Neural progenitor cell (in vitro differentiated cells): ENCODE results near the gene PLEKHG5. TPM values are rescaled to one million over a fixed set of nuclear protein-coding genes. Genes with fewer than 3 reads are reported as not detected.

Source experiments
- DNase-seq: peaks from one replicate; pipeline ENCODE4 v3.0.0-alpha.2; 2016; ENCODE audit warnings: low spot score
- H2AFZ ChIP-seq: fragments of 200-600 bp; sonication (generic); replicated peaks from 2 replicates; pipeline ENCODE4 v1.6.1; 2016; ENCODE audit warnings: antibody characterized with exemption
- H3F3A ChIP-seq: fragments of 200-600 bp; sonication (generic); 2 replicates; pipeline ENCODE4 v1.6.1; 2016; ENCODE audit warnings: antibody characterized with exemption, low read depth
- H3K27ac ChIP-seq: fragments of 200-600 bp; sonication (generic); 2 replicates; pipeline ENCODE4 v1.5.1; 2016; ENCODE audit warnings: mild to moderate bottlenecking
- H3K27me3 ChIP-seq: fragments of 200-600 bp; sonication (generic); 2 replicates; pipeline ENCODE4 v1.6.1; 2016; ENCODE audit warnings: mild to moderate bottlenecking, moderate library complexity
- H3K36me3 ChIP-seq: fragments of 200-600 bp; sonication (generic); 2 replicates; pipeline ENCODE4 v1.5.1; 2016
- H3K4me1 ChIP-seq: fragments of 200-600 bp; sonication (generic); 2 replicates; pipeline ENCODE4 v1.6.1; 2016; ENCODE audit warnings: mixed run types
- H3K4me2 ChIP-seq: fragments of 200-600 bp; sonication (generic); 2 replicates; pipeline ENCODE4 v1.6.1; 2016
- H3K4me3 ChIP-seq: fragments of 200-600 bp; sonication (generic); 2 replicates; pipeline ENCODE4 v1.5.1; 2016
- H3K79me2 ChIP-seq: fragments of 200-600 bp; sonication (generic); 2 replicates; pipeline ENCODE4 v1.6.1; 2016; ENCODE audit warnings: low read depth
- H3K9ac ChIP-seq: fragments of 200-600 bp; sonication (generic); 2 replicates; pipeline ENCODE4 v1.6.1; 2016
- H3K9me3 ChIP-seq: fragments of 200-600 bp; sonication (generic); 2 replicates; pipeline ENCODE4 v1.5.1; 2016; ENCODE audit warnings: low read depth
- H4K20me1 ChIP-seq: fragments of 200-600 bp; sonication (generic); 2 replicates; pipeline ENCODE4 v1.6.1; 2016; ENCODE audit warnings: low read depth
- H3K27ac Mint-ChIP-seq: 3 replicates; pipeline ENCODE4 v1.8.0; 2021; ENCODE audit warnings: mixed read lengths
- H3K27me3 Mint-ChIP-seq: 2 replicates; pipeline ENCODE4 v1.8.0; 2022; ENCODE audit warnings: low read depth, mild to moderate bottlenecking, inconsistent platforms, moderate library complexity, mixed read lengths; ENCODE audit not compliant: insufficient read depth
- H3K36me3 Mint-ChIP-seq: 3 replicates; pipeline ENCODE4 v1.8.0; 2021; ENCODE audit warnings: mixed read lengths
- H3K4me1 Mint-ChIP-seq: 3 replicates; pipeline ENCODE4 v1.8.0; 2021; ENCODE audit warnings: mixed read lengths
- H3K4me3 Mint-ChIP-seq: 3 replicates; pipeline ENCODE4 v1.8.0; 2021; ENCODE audit warnings: mild to moderate bottlenecking, moderate library complexity, mixed read lengths
- H3K9me3 Mint-ChIP-seq: 3 replicates; pipeline ENCODE4 v1.8.0; 2020; ENCODE audit warnings: mixed read lengths
- CTCF ChIP-seq: fragments of 200-600 bp; sonication (generic); IDR thresholded peaks from 2 replicates; pipeline ENCODE4 v1.5.1; 2017; ENCODE audit warnings: antibody characterized with exemption, mild to moderate bottlenecking
- EZH2 ChIP-seq: fragments of 200-600 bp; sonication (generic); IDR thresholded peaks from 2 replicates; pipeline ENCODE4 v1.6.1; 2017; ENCODE audit warnings: antibody characterized with exemption, mild to moderate bottlenecking, moderate library complexity
- EZH2phosphoT487 ChIP-seq: fragments of 200-600 bp; sonication (generic); IDR thresholded peaks from 2 replicates; pipeline ENCODE4 v1.6.1; 2017; ENCODE audit warnings: antibody characterized with exemption
- total RNA-seq: library from RNA; depleted of rRNA; stranded (reverse); fragments of >200 nt; gene quantifications from 2 replicates; pipeline ENCODE4 v1.2.3, GENCODE V29; 2015; ENCODE audit warnings: low replicate concordance

The PLEKHG5 gene
- total RNA-seq, 1 donor from 2014 or later: 7.4 TPM

- Histone ChIP-seq H3K4me1 (peaks cover 8% of the 10 kb centered on the region), H3K9me3 (no peaks in the 10 kb centered on the region), H3K4me3 (no peak overlapping the region), H3K27me3 (no peaks in the 10 kb centered on the region), H4K20me1 (no peaks in the 10 kb centered on the region), H3K4me2 (no peak overlapping the region), H3K79me2 (no peaks in the 10 kb centered on the region), H3F3A (no peaks in the 10 kb centered on the region), H3K27ac (no peak overlapping the region), H3K9ac (peak overlapping the region; percentile 37), H2AFZ (no peak overlapping the region), H3K36me3 (no peaks in the 10 kb centered on the region)
- Mint-ChIP-seq H3K36me3 (no peaks in the 10 kb centered on the region), H3K27ac (no peak overlapping the region), H3K4me1 (peaks cover 13% of the 10 kb centered on the region), H3K4me3 (no peak overlapping the region), H3K9me3 (no peaks in the 10 kb centered on the region), H3K27me3 (no peaks in the 10 kb centered on the region)
- TF ChIP-seq EZH2: no peak
- TF ChIP-seq CTCF: no peak
- TF ChIP-seq EZH2phosphoT487: no peak
- DNase-seq: no peak
These were observed 21.4 kb upstream of the PLEKHG5 start for GRCh38 chr1:6512908-6513280.

- Histone ChIP-seq H3K27me3 (no peaks in the 10 kb centered on the region), H3K4me3 (no peak overlapping the region), H4K20me1 (no peaks in the 10 kb centered on the region), H3K36me3 (no peaks in the 10 kb centered on the region), H3K79me2 (no peaks in the 10 kb centered on the region), H3K4me2 (no peak overlapping the region), H3F3A (no peaks in the 10 kb centered on the region), H3K9ac (no peak overlapping the region), H2AFZ (no peak overlapping the region), H3K27ac (no peak overlapping the region), H3K9me3 (no peaks in the 10 kb centered on the region), H3K4me1 (peaks cover 8% of the 10 kb centered on the region)
- Mint-ChIP-seq H3K4me3 (no peak overlapping the region), H3K36me3 (no peaks in the 10 kb centered on the region), H3K27ac (no peak overlapping the region), H3K27me3 (no peaks in the 10 kb centered on the region), H3K9me3 (no peaks in the 10 kb centered on the region), H3K4me1 (peaks cover 10% of the 10 kb centered on the region)
- DNase-seq: no peak
- TF ChIP-seq CTCF: no peak
- TF ChIP-seq EZH2: no peak
- no peak for TF ChIP-seq EZH2phosphoT487
These were observed 20.9 kb upstream of the PLEKHG5 start for GRCh38 chr1:6512245-6512907.

- H2AFZ ChIP-seq: no peak overlapping the region
- no peaks in the 10 kb centered on the region for H3K27me3 ChIP-seq
- H3K4me3 ChIP-seq: no peak overlapping the region
- no peak overlapping the region for H3K4me2 ChIP-seq
- no peaks in the 10 kb centered on the region for H4K20me1 ChIP-seq
- no peak overlapping the region for H3K9ac ChIP-seq
- no peaks in the 10 kb centered on the region for H3K79me2 ChIP-seq
- no peak for DNase-seq
- H3K4me1 Mint-ChIP-seq: peaks cover 14% of the 10 kb centered on the region
- no peak overlapping the region for H3K27ac ChIP-seq
- no peaks in the 10 kb centered on the region for H3K36me3 Mint-ChIP-seq
- no peaks in the 10 kb centered on the region for H3K9me3 Mint-ChIP-seq
- H3K27me3 Mint-ChIP-seq: no peaks in the 10 kb centered on the region
- peak overlapping the region; percentile 76 for H3K27ac Mint-ChIP-seq
- no peak overlapping the region for H3K4me3 Mint-ChIP-seq
- H3K4me1 ChIP-seq: peaks cover 8% of the 10 kb centered on the region
- no peak for TF ChIP-seq EZH2phosphoT487
- no peak for TF ChIP-seq EZH2
- no peak for TF ChIP-seq CTCF
- H3K9me3 ChIP-seq: no peaks in the 10 kb centered on the region
- no peaks in the 10 kb centered on the region for H3F3A ChIP-seq
- H3K36me3 ChIP-seq: no peaks in the 10 kb centered on the region
These were observed 20.2 kb upstream of the PLEKHG5 start for GRCh38 chr1:6511561-6512244.
